ENCODE results near the gene TCERG1L.

GRCh38 chr10:131166486-131166885, 145.0 kb downstream of the TCERG1L start:
- TF ChIP-seq CEBPG (CRISPR knock-in tag; IDR thresholded peaks at IDR 0.05) (no peak), CEBPG (tag; conservative IDR thresholded peaks at IDR 0.05 in 1 of 2, IDR thresholded peaks at IDR 0.05 in 1 of 2) (no peak), RERE (CRISPR knock-in tag; IDR thresholded peaks at IDR 0.05; ENCODE audit: borderline replicate concordance) (no peak), E2F4 (CRISPR knock-in tag; IDR thresholded peaks at IDR 0.05; ENCODE audit: low read depth) (no peak), ZNF274 (IDR thresholded peaks at IDR 0.05; ENCODE audit: borderline replicate concordance, low read depth, low read length) (no peak), POLR2A (conservative IDR thresholded peaks at IDR 0.05) (no peak), ZNF717 (CRISPR knock-in tag; IDR thresholded peaks at IDR 0.05) (no peak), ZNF324 (CRISPR knock-in tag; IDR thresholded peaks at IDR 0.05) (no peak)
